ENCODE results near the gene CALY. TPM values are rescaled to one million over a fixed set of nuclear protein-coding genes. Genes with fewer than 3 reads are reported as not detected.
A peak's percentile ranks its signal among the peaks of the same experiment; 100 is the strongest.
"Not testable (repeated sequence)": the region's sequence is repeated elsewhere in the genome, so short reads cannot be mapped to it uniquely, and the experiment has no call there.

CALY gene
- total and polyA plus RNA-seq, 11 donors = 1.7 TPM; not detected in 10

DNA sequence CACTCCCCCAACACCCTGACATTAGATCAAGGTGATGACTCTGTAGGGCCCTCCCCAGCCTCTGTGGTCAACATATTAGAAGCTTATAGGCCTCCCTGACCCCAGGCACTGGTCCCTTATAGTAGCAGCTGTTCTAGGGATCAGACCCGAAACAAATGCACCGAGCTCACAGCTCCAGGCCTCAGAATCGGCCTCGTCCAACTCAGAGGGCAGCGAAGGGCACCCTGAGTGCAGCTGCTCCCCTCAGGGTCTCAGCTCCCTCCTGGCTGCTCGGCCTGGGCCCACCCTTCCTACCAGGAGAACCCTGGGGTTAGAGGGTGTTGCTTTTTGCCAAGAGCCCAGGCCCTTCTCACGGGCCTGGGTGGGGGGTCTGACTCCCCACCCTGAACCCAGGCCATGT is 31.5 kb upstream of the CALY start:
- peaks cover 5 to 85% (median 71%) of the 10 kb centered on the region in 9 donors for H3K36me3 ChIP-seq
- no peaks in the 10 kb centered on the region for H3K27me3 ChIP-seq
- TF ChIP-seq, protein P1, sequence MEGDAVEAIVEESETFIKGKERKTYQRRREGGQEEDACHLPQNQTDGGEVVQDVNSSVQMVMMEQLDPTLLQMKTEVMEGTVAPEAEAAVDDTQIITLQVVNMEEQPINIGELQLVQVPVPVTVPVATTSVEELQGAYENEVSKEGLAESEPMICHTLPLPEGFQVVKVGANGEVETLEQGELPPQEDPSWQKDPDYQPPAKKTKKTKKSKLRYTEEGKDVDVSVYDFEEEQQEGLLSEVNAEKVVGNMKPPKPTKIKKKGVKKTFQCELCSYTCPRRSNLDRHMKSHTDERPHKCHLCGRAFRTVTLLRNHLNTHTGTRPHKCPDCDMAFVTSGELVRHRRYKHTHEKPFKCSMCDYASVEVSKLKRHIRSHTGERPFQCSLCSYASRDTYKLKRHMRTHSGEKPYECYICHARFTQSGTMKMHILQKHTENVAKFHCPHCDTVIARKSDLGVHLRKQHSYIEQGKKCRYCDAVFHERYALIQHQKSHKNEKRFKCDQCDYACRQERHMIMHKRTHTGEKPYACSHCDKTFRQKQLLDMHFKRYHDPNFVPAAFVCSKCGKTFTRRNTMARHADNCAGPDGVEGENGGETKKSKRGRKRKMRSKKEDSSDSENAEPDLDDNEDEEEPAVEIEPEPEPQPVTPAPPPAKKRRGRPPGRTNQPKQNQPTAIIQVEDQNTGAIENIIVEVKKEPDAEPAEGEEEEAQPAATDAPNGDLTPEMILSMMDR (IDR thresholded peaks at IDR 0.05) = no peak
- no peak for TF ChIP-seq POLR2A (IDR thresholded peaks at IDR 0.05)
- 93 to 95% (median 94%) methylated on average over 6 to 7 of the region's 7 CpGs for WGBS, 4 donors
- H3K4me1 ChIP-seq = peaks cover 0 to 11% (median 6%) of the 10 kb centered on the region in 12 donors
- intact Hi-C loops (cut with DNase I) = no loop called here
- no peak overlapping the region for H3K4me3 ChIP-seq
- H3K27ac ChIP-seq = no peak overlapping the region
- no peaks in the 10 kb centered on the region for H3K9me3 ChIP-seq
- ATAC-seq (no peak), DNase-seq (no peak)

DNA sequence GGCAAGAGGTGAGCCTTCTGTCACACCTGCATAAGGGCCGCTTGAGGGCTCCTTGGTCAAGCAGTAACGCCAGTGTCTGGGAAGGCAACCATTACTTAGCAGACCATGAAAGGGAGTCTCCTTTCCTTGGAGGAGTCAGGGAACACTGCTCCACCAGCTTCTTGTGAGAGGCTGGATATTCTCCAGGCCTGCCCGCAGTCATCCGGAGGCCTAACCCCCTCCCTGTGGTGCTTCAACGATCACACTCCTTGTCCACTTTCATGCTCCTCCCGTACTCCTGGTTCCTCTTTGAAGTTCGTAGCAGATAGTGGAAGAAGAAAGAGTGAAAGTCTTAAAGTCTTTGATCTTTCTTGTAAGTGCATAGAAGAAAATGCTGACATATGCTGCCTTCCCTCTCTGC is 30.8 kb upstream of the CALY start:
- H3K9me3 ChIP-seq; H3K4me3 ChIP-seq; ATAC-seq; DNase-seq; H3K4me1 ChIP-seq; intact Hi-C loops (cut with DNase I); H3K27me3 ChIP-seq; H3K27ac ChIP-seq: not testable (repeated sequence)
- 76 to 86% (median 83%) methylated on average over 1 to 4 of the region's 7 CpGs for WGBS, 4 donors
- H3K36me3 ChIP-seq = peaks cover 5 to 92% (median 78%) of the 10 kb centered on the region in 9 donors

DNA sequence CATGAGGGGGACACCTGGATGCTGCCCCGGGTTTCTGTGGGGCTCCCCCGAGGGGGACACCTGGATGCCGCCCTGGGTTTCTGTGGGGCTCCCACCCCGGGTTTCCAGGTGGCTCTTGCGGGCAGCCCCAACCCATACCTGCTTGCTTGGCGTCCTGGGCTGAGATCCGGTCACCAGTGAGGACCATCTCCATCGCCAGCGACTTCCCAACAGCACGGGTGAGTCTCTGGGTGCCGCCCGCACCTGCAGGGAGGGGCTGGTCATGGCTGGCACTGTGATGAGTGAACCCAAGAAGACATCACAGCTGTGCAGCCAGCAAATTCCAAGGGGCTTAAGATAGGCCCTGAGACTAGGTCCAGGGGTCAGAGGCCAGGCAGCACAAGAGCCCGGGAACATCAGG is 30.1 kb upstream of the CALY start:
- H3K4me3 ChIP-seq = no peak overlapping the region
- no peaks in the 10 kb centered on the region for H3K9me3 ChIP-seq
- no peak for ATAC-seq
- no peaks in the 10 kb centered on the region for H3K27me3 ChIP-seq
- H3K36me3 ChIP-seq = peaks cover 5 to 98% (median 85%) of the 10 kb centered on the region in 9 donors
- no peak for DNase-seq
- intact Hi-C loops (cut with DNase I) = no loop called here
- H3K4me1 ChIP-seq = peaks cover 0 to 3% (median 0%) of the 10 kb centered on the region in 12 donors
- WGBS, 4 donors = 90 to 97% (median 94%) methylated on average over 11 to 13 of the region's 13 CpGs
- no peak for TF ChIP-seq POLR2A (IDR thresholded peaks at IDR 0.05)
- TF ChIP-seq, protein P1 (IDR thresholded peaks at IDR 0.05) = no peak
- H3K27ac ChIP-seq = no peak overlapping the region

DNA sequence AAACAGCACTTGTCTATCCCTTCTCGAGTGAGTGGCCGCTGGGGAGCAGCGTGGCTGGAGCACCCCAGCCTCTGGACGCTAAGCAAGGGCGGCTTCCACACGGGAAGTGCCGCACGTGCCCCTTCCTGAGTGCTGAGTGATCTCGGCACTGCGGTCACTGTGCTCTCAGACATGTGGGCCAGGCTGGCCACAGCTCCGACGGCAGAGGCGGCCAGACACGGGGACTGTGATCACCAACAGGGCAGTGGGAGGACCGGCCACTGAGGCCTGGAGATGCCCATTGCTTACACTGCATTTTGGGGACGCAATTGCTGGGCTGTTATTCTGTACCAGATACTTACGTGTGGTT is 29.4 kb upstream of the CALY start:
- Histone ChIP-seq H3K36me3 (peaks cover 5 to 96% (median 88%) of the 10 kb centered on the region in 9 donors), H3K4me1 (peaks cover 0 to 3% (median 0%) of the 10 kb centered on the region in 12 donors), H3K27ac (no peak overlapping the region), H3K4me3 (no peak overlapping the region), H3K9me3 (peaks cover 0 to 2% (median 0%) of the 10 kb centered on the region in 12 donors), H3K27me3 (no peaks in the 10 kb centered on the region)
- DNase-seq = no peak
- TF ChIP-seq, protein P1 (IDR thresholded peaks at IDR 0.05) = no peak
- no peak for TF ChIP-seq POLR2A (IDR thresholded peaks at IDR 0.05)
- 82 to 90% (median 85%) methylated on average over 13 to 17 of the region's 17 CpGs for WGBS, 4 donors
- no peak for ATAC-seq
- intact Hi-C loops (cut with DNase I) = no loop called here

DNA sequence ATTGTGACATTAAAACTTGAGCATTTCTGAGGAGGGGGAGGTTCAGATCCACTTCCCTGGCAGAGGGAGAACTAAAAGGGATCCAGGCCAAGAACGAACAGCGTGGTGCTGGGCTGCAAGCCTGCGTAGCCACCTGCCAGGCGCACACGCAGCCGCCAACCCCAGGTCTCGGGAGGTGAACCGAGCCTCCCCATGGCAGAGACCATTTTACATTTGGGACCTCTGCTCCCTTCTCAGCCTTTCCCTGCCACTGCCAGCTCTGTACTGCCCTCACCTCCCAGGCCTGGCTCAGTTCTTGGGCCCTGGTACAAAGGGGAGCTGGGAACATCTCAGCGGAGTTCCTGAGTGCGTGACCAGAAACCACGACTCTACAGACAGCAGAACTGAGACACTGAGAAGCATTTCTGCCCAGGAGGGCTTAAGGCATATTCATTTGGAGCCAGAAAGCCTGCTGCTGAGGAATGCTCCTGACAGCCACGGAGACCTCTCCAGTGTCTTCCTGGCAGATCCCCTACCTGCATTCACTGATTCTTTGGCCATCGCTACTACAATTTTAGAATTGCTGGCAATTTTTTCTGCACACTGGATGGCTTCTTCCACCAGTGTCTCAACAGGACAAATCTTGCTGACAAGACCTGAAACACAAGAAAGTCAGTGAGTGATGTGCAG is 28.9 kb upstream of the CALY start:
- DNase-seq (no peak), ATAC-seq (no peak)
- H3K27ac ChIP-seq = peak overlapping the region in 2 of 12 donors; percentile 54 to 71
- no peaks in the 10 kb centered on the region for H3K27me3 ChIP-seq
- WGBS, 4 donors = 81 to 88% (median 86%) methylated on average over 13 of the region's 13 CpGs
- intact Hi-C loops (cut with DNase I) = no loop called here
- peaks cover 0 to 4% (median 0%) of the 10 kb centered on the region in 12 donors for H3K9me3 ChIP-seq
- H3K4me3 ChIP-seq = no peak overlapping the region
- H3K36me3 ChIP-seq = peaks cover 5 to 90% (median 83%) of the 10 kb centered on the region in 9 donors
- peaks cover 0 to 3% (median 0%) of the 10 kb centered on the region in 12 donors for H3K4me1 ChIP-seq
- no peak for TF ChIP-seq POLR2A (IDR thresholded peaks at IDR 0.05)
- TF ChIP-seq, protein P1 (IDR thresholded peaks at IDR 0.05) = no peak

Data from heart left ventricle (tissue), 16 donors.